SU-DHL-6 (cell line): ENCODE results near the gene TBPL2.
"Not testable (repeated sequence)": the region's sequence is repeated elsewhere in the genome, so short reads cannot be mapped to it uniquely, and the experiment has no call there.

Experiments used
- H2AFZ ChIP-seq: fragments of 200-600 bp; sonication (generic); 2 replicates; pipeline ENCODE4 v1.6.1; 2014; ENCODE audit warnings: low read depth, mild to moderate bottlenecking, moderate library complexity, mixed read lengths, antibody characterized with exemption, low read length; ENCODE audit not compliant: severe bottlenecking
- H3F3A ChIP-seq: fragments of 200-600 bp; shearing (Covaris generic); 2 replicates; pipeline ENCODE4 v1.6.0; 2016; ENCODE audit warnings: antibody characterized with exemption, mild to moderate bottlenecking; ENCODE audit not compliant: insufficient read depth
- H3K27ac ChIP-seq: fragments of 200-600 bp; sonication (generic); 2 replicates; pipeline ENCODE4 v1.5.1; 2016; ENCODE audit warnings: low read depth, mild to moderate bottlenecking, low read length, moderate library complexity, mixed read lengths
- H3K27me3 ChIP-seq: fragments of 200-600 bp; sonication (generic), shearing (Covaris generic); 2 replicates; pipeline ENCODE4 v1.6.0; 2014; ENCODE audit warnings: mild to moderate bottlenecking, low read length
- H3K36me3 ChIP-seq: fragments of 200-600 bp; sonication (generic); 2 replicates; pipeline ENCODE4 v1.6.1; 2014; ENCODE audit warnings: mild to moderate bottlenecking, low read length, mixed read lengths
- H3K4me2 ChIP-seq: fragments of 300-600, 200-600 bp; shearing (Covaris generic), sonication (generic); 2 replicates; pipeline ENCODE4 v1.6.0; 2014; ENCODE audit warnings: low read length, low read depth, mild to moderate bottlenecking; ENCODE audit not compliant: poor library complexity, severe bottlenecking
- H3K4me3 ChIP-seq: fragments of 200-600 bp; sonication (generic); 2 replicates; pipeline ENCODE4 v1.5.1; 2014; ENCODE audit warnings: antibody characterized with exemption, low read length, mild to moderate bottlenecking, mixed read lengths; ENCODE audit not compliant: insufficient read depth, poor library complexity, severe bottlenecking
- H3K79me2 ChIP-seq: fragments of 200-600 bp; sonication (generic); 2 replicates; pipeline ENCODE4 v1.6.1; 2014; ENCODE audit warnings: mild to moderate bottlenecking, low read length, moderate library complexity; ENCODE audit not compliant: insufficient read depth
- H3K9ac ChIP-seq: fragments of 200-600 bp; sonication (generic); 2 replicates; pipeline ENCODE4 v1.7.0; 2014; ENCODE audit warnings: mild to moderate bottlenecking, low read length
- H3K9me2 ChIP-seq: fragments of 200-600 bp; sonication (generic); replicated peaks from 2 replicates; pipeline ENCODE4 v1.6.1; 2014; ENCODE audit warnings: low read length; ENCODE audit not compliant: insufficient read depth
- H3K9me3 ChIP-seq: fragments of 200-600 bp; sonication (generic); 2 replicates; pipeline ENCODE4 v1.6.1; 2014; ENCODE audit warnings: low read length, mixed read lengths; ENCODE audit not compliant: insufficient read depth
- H4K20me1 ChIP-seq: fragments of 200-600 bp; sonication (generic); 2 replicates; pipeline ENCODE4 v1.6.1; 2014; ENCODE audit warnings: low read depth, mild to moderate bottlenecking, antibody characterized with exemption, low read length, moderate library complexity, mixed read lengths
- EZH2phosphoT487 ChIP-seq: fragments of 200-600 bp; sonication (generic), shearing (Covaris generic); conservative IDR thresholded peaks from 2 replicates; pipeline ENCODE4 v1.6.1; 2018; ENCODE audit warnings: mild to moderate bottlenecking, antibody characterized with exemption, low read length, moderate library complexity, mixed read lengths
- TF ChIP-seq, protein P1 (sequence below): fragments of 200-600 bp; sonication (generic); IDR thresholded peaks from one replicate; pipeline ENCODE4 v1.5.1; 2017; ENCODE audit warnings: antibody characterized with exemption, mild to moderate bottlenecking, low read length, moderate library complexity; ENCODE audit not compliant: insufficient read depth, poor library complexity, severe bottlenecking

TBPL2 gene

DNA sequence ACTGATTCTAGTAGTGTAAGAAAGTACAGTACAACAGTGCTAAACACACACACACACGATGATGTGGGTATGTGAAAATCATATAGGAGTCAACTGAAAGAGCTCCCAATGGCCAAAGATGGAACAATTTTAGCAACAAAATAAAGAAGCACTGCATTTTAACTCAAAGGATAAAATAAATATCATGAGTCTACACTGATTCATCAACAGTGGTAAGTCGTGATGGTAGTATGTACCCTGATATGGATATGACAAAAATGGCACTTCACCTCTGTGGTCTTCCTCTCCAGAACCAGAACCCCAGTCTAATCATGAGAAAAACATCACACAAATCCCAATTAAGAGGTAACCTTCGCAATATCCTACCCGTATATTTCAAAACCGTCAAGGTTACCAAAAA is 41.4 kb upstream of the TBPL2 start:
- Histone ChIP-seq H3F3A (no peaks in the 10 kb centered on the region), H3K4me3 (no peak overlapping the region), H3K27ac (no peak overlapping the region), H4K20me1 (no peaks in the 10 kb centered on the region), H3K36me3 (no peaks in the 10 kb centered on the region), H3K9me3 (no peaks in the 10 kb centered on the region), H3K27me3 (no peaks in the 10 kb centered on the region), H3K9me2 (no peaks in the 10 kb centered on the region), H3K9ac (no peak overlapping the region), H3K4me2 (no peak overlapping the region), H3K79me2 (no peaks in the 10 kb centered on the region), H2AFZ (no peak overlapping the region)
- no peak for TF ChIP-seq EZH2phosphoT487
- TF ChIP-seq, protein P1, sequence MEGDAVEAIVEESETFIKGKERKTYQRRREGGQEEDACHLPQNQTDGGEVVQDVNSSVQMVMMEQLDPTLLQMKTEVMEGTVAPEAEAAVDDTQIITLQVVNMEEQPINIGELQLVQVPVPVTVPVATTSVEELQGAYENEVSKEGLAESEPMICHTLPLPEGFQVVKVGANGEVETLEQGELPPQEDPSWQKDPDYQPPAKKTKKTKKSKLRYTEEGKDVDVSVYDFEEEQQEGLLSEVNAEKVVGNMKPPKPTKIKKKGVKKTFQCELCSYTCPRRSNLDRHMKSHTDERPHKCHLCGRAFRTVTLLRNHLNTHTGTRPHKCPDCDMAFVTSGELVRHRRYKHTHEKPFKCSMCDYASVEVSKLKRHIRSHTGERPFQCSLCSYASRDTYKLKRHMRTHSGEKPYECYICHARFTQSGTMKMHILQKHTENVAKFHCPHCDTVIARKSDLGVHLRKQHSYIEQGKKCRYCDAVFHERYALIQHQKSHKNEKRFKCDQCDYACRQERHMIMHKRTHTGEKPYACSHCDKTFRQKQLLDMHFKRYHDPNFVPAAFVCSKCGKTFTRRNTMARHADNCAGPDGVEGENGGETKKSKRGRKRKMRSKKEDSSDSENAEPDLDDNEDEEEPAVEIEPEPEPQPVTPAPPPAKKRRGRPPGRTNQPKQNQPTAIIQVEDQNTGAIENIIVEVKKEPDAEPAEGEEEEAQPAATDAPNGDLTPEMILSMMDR = no peak

DNA sequence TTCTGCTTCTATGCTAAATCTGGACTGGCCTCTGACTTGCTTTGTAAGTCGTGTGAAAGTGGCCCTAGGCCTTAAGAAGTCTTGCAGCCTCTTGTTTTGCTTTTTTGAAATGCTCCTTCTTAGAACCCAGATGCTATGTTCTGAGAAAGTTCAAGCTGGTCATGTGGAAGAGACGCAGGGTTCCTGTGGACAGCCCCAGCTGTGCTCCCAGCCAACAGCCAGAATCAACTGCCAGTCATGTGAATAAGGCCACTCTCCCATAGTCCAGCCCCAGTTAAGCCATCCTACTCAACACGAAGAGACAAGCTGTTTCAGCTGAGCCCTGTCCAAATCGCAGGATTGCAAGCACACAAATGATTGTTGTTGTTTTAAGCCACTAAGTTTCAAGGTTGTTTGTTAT is 37.3 kb upstream of the TBPL2 start:
- no peak overlapping the region for H3K27ac ChIP-seq
- TF ChIP-seq EZH2phosphoT487 = no peak
- TF ChIP-seq, protein P1 = no peak
- H3K9me2 ChIP-seq = no peaks in the 10 kb centered on the region

DNA sequence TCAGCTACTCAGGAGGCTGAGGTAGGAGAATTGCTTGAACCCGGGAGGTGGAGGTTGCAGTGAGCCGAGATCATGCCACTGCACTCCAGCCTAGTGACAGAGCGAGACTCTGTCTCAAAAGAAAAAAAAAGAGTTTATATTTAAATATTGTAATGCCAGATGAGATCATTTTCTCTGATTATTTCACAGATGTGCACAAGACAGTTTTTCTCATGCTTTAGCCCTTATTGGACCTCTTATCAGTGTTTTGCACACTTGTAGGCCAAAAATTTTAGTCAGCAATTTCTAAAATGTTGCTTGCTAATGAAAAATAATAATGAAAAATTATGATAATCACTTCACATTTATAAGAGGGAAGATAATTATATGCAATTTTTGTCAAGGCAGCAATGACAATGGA is 36.0 kb upstream of the TBPL2 start:
- H4K20me1 ChIP-seq, H3K4me3 ChIP-seq, H2AFZ ChIP-seq, H3K4me2 ChIP-seq, H3K9me2 ChIP-seq, H3F3A ChIP-seq, H3K36me3 ChIP-seq, H3K27me3 ChIP-seq, H3K9me3 ChIP-seq, H3K9ac ChIP-seq, H3K27ac ChIP-seq, H3K79me2 ChIP-seq: not testable (repeated sequence)

More for the DNA sequence above, 37.3 kb upstream of the TBPL2 start:
- no peaks in the 10 kb centered on the region for H3K79me2 ChIP-seq
- no peaks in the 10 kb centered on the region for H3F3A ChIP-seq
- no peaks in the 10 kb centered on the region for H3K9me3 ChIP-seq
- H3K4me3 ChIP-seq = no peak overlapping the region
- H3K4me2 ChIP-seq = no peak overlapping the region
- H3K9ac ChIP-seq = no peak overlapping the region
- no peaks in the 10 kb centered on the region for H3K27me3 ChIP-seq
- no peaks in the 10 kb centered on the region for H3K36me3 ChIP-seq
- H4K20me1 ChIP-seq = no peaks in the 10 kb centered on the region
- H2AFZ ChIP-seq = no peak overlapping the region

GRCh38 chr14:55473786-55474185 is 33.4 kb upstream of the TBPL2 start:
- H3K36me3 ChIP-seq = no peaks in the 10 kb centered on the region
- H3F3A ChIP-seq = no peaks in the 10 kb centered on the region
- no peaks in the 10 kb centered on the region for H4K20me1 ChIP-seq
- no peaks in the 10 kb centered on the region for H3K27me3 ChIP-seq
- no peak overlapping the region for H3K4me2 ChIP-seq
- H3K9ac ChIP-seq = no peak overlapping the region
- no peaks in the 10 kb centered on the region for H3K79me2 ChIP-seq
- H3K9me3 ChIP-seq = peaks cover under 1% of the 10 kb centered on the region; the same call in 1 of the 2 replicates
- H3K4me3 ChIP-seq = no peak overlapping the region
- H2AFZ ChIP-seq = no peak overlapping the region
- no peaks in the 10 kb centered on the region for H3K9me2 ChIP-seq
- TF ChIP-seq, protein P1 = no peak
- TF ChIP-seq EZH2phosphoT487 = no peak
- H3K27ac ChIP-seq = no peak overlapping the region
